Activated naive CD8-positive, alpha-beta T cell treated with anti-CD3 and anti-CD28 coated beads, Interleukin-2, amount 50 U/mL, for 24 hours (primary cell): ENCODE results near the gene PARP8.

Source experiments
- ATAC-seq: fragments of 150-1000 bp; cut with Tn5 transposase; one replicate; pipeline ENCODE4 v1.10.0; 2021
- DNase-seq: peaks from one replicate; pipeline ENCODE4 v3.0.0; 2021
- H3K27ac Mint-ChIP-seq: one replicate; pipeline ENCODE4 v1.8.0; 2021; ENCODE audit warnings: mild to moderate bottlenecking, mixed read lengths
- H3K27me3 Mint-ChIP-seq: one replicate; pipeline ENCODE4 v1.8.0; 2021; ENCODE audit warnings: mixed read lengths
- H3K36me3 Mint-ChIP-seq: one replicate; pipeline ENCODE4 v1.8.0; 2021; ENCODE audit warnings: low read depth, mixed read lengths
- H3K4me1 Mint-ChIP-seq: one replicate; pipeline ENCODE4 v1.8.0; 2021; ENCODE audit warnings: mixed read lengths
- H3K4me3 Mint-ChIP-seq: one replicate; pipeline ENCODE4 v1.8.0; 2021; ENCODE audit warnings: mild to moderate bottlenecking, moderate library complexity, mixed read lengths
- H3K9me3 Mint-ChIP-seq: one replicate; pipeline ENCODE4 v1.8.0; 2021; ENCODE audit warnings: mixed read lengths

Gene PARP8

GRCh38 chr5:50839472-50839871 lies 173.0 kb downstream of the PARP8 start:
- Mint-ChIP-seq H3K9me3 (no peaks in the 10 kb centered on the region), H3K36me3 (peaks cover 38% of the 10 kb centered on the region), H3K4me3 (no peak overlapping the region), H3K27ac (no peak overlapping the region), H3K27me3 (no peaks in the 10 kb centered on the region), H3K4me1 (no peaks in the 10 kb centered on the region)
- no peak for DNase-seq
- no peak for ATAC-seq

- DNase-seq (no peak), ATAC-seq (no peak)
- H3K4me3 Mint-ChIP-seq: no peak overlapping the region
- no peaks in the 10 kb centered on the region for H3K27me3 Mint-ChIP-seq
- H3K4me1 Mint-ChIP-seq: no peaks in the 10 kb centered on the region
- H3K36me3 Mint-ChIP-seq: peaks cover 31% of the 10 kb centered on the region
- no peaks in the 10 kb centered on the region for H3K9me3 Mint-ChIP-seq
- no peak overlapping the region for H3K27ac Mint-ChIP-seq
Observed at GRCh38 chr5:50843091-50843490, 176.7 kb downstream of the PARP8 start.

- Mint-ChIP-seq H3K27ac (no peak overlapping the region), H3K4me1 (no peaks in the 10 kb centered on the region), H3K9me3 (no peaks in the 10 kb centered on the region), H3K36me3 (peaks cover 20% of the 10 kb centered on the region), H3K27me3 (no peaks in the 10 kb centered on the region), H3K4me3 (no peak overlapping the region)
- DNase-seq: no peak
- ATAC-seq: no peak
Observed at GRCh38 chr5:50846261-50846660, 179.8 kb downstream of the PARP8 start.

- no peaks in the 10 kb centered on the region for H3K9me3 Mint-ChIP-seq
- no peak for ATAC-seq
- no peaks in the 10 kb centered on the region for H3K27me3 Mint-ChIP-seq
- peaks cover 6% of the 10 kb centered on the region for H3K36me3 Mint-ChIP-seq
- H3K27ac Mint-ChIP-seq: no peak overlapping the region
- peaks cover 6% of the 10 kb centered on the region for H3K4me1 Mint-ChIP-seq
- no peak overlapping the region for H3K4me3 Mint-ChIP-seq
- no peak for DNase-seq
Observed at GRCh38 chr5:50849554-50849953, 183.1 kb downstream of the PARP8 start.

GRCh38 chr5:50853151-50853550 lies 186.7 kb downstream of the PARP8 start:
- H3K4me3 Mint-ChIP-seq: no peak overlapping the region
- H3K27me3 Mint-ChIP-seq: no peaks in the 10 kb centered on the region
- H3K36me3 Mint-ChIP-seq: no peaks in the 10 kb centered on the region
- H3K27ac Mint-ChIP-seq: no peak overlapping the region
- DNase-seq: no peak
- ATAC-seq: no peak
- H3K9me3 Mint-ChIP-seq: no peaks in the 10 kb centered on the region
- H3K4me1 Mint-ChIP-seq: peaks cover 17% of the 10 kb centered on the region

GRCh38 chr5:50854082-50854481 lies 187.6 kb downstream of the PARP8 start:
- Mint-ChIP-seq H3K9me3 (no peaks in the 10 kb centered on the region), H3K27ac (no peak overlapping the region), H3K4me1 (peaks cover 17% of the 10 kb centered on the region), H3K27me3 (no peaks in the 10 kb centered on the region), H3K36me3 (no peaks in the 10 kb centered on the region), H3K4me3 (no peak overlapping the region)
- DNase-seq: no peak
- ATAC-seq: no peak

- H3K9me3 Mint-ChIP-seq: no peaks in the 10 kb centered on the region
- no peak overlapping the region for H3K4me3 Mint-ChIP-seq
- peaks cover 17% of the 10 kb centered on the region for H3K4me1 Mint-ChIP-seq
- peaks cover 2% of the 10 kb centered on the region for H3K27me3 Mint-ChIP-seq
- DNase-seq (no peak), ATAC-seq (no peak)
- no peaks in the 10 kb centered on the region for H3K36me3 Mint-ChIP-seq
- H3K27ac Mint-ChIP-seq: no peak overlapping the region
Observed at GRCh38 chr5:50855001-50855400, 188.6 kb downstream of the PARP8 start.

GRCh38 chr5:50856401-50857119 lies 190.1 kb downstream of the PARP8 start:
- peaks cover 17% of the 10 kb centered on the region for H3K4me1 Mint-ChIP-seq
- no peak overlapping the region for H3K27ac Mint-ChIP-seq
- no peaks in the 10 kb centered on the region for H3K9me3 Mint-ChIP-seq
- DNase-seq (no peak), ATAC-seq (no peak)
- H3K36me3 Mint-ChIP-seq: no peaks in the 10 kb centered on the region
- peaks cover 4% of the 10 kb centered on the region for H3K27me3 Mint-ChIP-seq
- H3K4me3 Mint-ChIP-seq: no peak overlapping the region

GRCh38 chr5:50863534-50864170 lies 197.2 kb downstream of the PARP8 start:
- no peaks in the 10 kb centered on the region for H3K4me1 Mint-ChIP-seq
- H3K36me3 Mint-ChIP-seq: no peaks in the 10 kb centered on the region
- no peak overlapping the region for H3K27ac Mint-ChIP-seq
- no peaks in the 10 kb centered on the region for H3K9me3 Mint-ChIP-seq
- ATAC-seq: no peak
- H3K27me3 Mint-ChIP-seq: peaks cover 18% of the 10 kb centered on the region
- no peak overlapping the region for H3K4me3 Mint-ChIP-seq
- DNase-seq: no peak

- Mint-ChIP-seq H3K36me3 (no peaks in the 10 kb centered on the region), H3K9me3 (no peaks in the 10 kb centered on the region), H3K4me1 (no peaks in the 10 kb centered on the region), H3K27ac (no peak overlapping the region), H3K4me3 (no peak overlapping the region), H3K27me3 (peaks cover 23% of the 10 kb centered on the region)
- ATAC-seq (no peak), DNase-seq (no peak)
Observed at GRCh38 chr5:50864466-50864865, 198.0 kb downstream of the PARP8 start.

- no peaks in the 10 kb centered on the region for H3K36me3 Mint-ChIP-seq
- H3K27ac Mint-ChIP-seq: no peak overlapping the region
- no peak overlapping the region for H3K4me3 Mint-ChIP-seq
- H3K4me1 Mint-ChIP-seq: no peaks in the 10 kb centered on the region
- no peaks in the 10 kb centered on the region for H3K9me3 Mint-ChIP-seq
- peaks cover 23% of the 10 kb centered on the region for H3K27me3 Mint-ChIP-seq
- DNase-seq (no peak), ATAC-seq (no peak)
Observed at GRCh38 chr5:50866415-50866814, 200.0 kb downstream of the PARP8 start.

GRCh38 chr5:50867140-50867539 lies 200.7 kb downstream of the PARP8 start:
- DNase-seq (no peak), ATAC-seq (no peak)
- no peak overlapping the region for H3K27ac Mint-ChIP-seq
- peaks cover 23% of the 10 kb centered on the region for H3K27me3 Mint-ChIP-seq
- no peaks in the 10 kb centered on the region for H3K4me1 Mint-ChIP-seq
- H3K9me3 Mint-ChIP-seq: no peaks in the 10 kb centered on the region
- H3K4me3 Mint-ChIP-seq: no peak overlapping the region
- no peaks in the 10 kb centered on the region for H3K36me3 Mint-ChIP-seq

GRCh38 chr5:50873595-50874277 lies 207.3 kb downstream of the PARP8 start:
- no peaks in the 10 kb centered on the region for H3K36me3 Mint-ChIP-seq
- H3K27ac Mint-ChIP-seq: no peak overlapping the region
- no peak overlapping the region for H3K4me3 Mint-ChIP-seq
- peaks cover 7% of the 10 kb centered on the region for H3K4me1 Mint-ChIP-seq
- no peaks in the 10 kb centered on the region for H3K9me3 Mint-ChIP-seq
- no peak for ATAC-seq
- no peak for DNase-seq
- peaks cover 10% of the 10 kb centered on the region for H3K27me3 Mint-ChIP-seq

GRCh38 chr5:50874306-50875001 lies 208.0 kb downstream of the PARP8 start:
- H3K27ac Mint-ChIP-seq: no peak overlapping the region
- DNase-seq (no peak), ATAC-seq (no peak)
- peaks cover 5% of the 10 kb centered on the region for H3K27me3 Mint-ChIP-seq
- no peaks in the 10 kb centered on the region for H3K36me3 Mint-ChIP-seq
- no peak overlapping the region for H3K4me3 Mint-ChIP-seq
- no peaks in the 10 kb centered on the region for H3K9me3 Mint-ChIP-seq
- H3K4me1 Mint-ChIP-seq: peaks cover 7% of the 10 kb centered on the region

- no peak for ATAC-seq
- H3K9me3 Mint-ChIP-seq: no peaks in the 10 kb centered on the region
- peaks cover 6% of the 10 kb centered on the region for H3K27me3 Mint-ChIP-seq
- no peak for DNase-seq
- H3K27ac Mint-ChIP-seq: no peak overlapping the region
- no peaks in the 10 kb centered on the region for H3K36me3 Mint-ChIP-seq
- H3K4me3 Mint-ChIP-seq: no peak overlapping the region
- H3K4me1 Mint-ChIP-seq: peaks cover 7% of the 10 kb centered on the region
Observed at GRCh38 chr5:50875002-50875344, 208.5 kb downstream of the PARP8 start.
